ENCODE data around the gene ESR1.

The ESR1 gene

DNA sequence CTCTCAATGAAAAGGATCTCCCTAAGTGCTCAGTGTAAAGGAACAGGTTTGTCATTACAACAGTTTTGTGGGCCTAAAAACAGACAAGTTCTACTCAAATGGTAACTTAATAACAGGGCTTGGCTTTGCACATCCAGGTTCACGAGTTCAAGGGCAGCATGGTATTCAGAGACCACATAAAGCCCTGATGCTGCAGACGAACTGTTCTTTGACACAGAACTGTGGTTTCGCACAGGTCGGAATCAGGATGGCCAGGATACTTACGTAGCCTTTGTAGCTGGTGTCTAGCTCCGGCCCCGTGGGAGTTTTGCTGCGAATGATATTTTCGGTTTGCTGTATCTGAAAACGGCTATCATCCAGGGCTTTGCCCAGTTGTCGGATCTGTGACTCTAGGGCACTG, 335.9 kb downstream of the ESR1 start:
- DNase-seq = no peak

DNA sequence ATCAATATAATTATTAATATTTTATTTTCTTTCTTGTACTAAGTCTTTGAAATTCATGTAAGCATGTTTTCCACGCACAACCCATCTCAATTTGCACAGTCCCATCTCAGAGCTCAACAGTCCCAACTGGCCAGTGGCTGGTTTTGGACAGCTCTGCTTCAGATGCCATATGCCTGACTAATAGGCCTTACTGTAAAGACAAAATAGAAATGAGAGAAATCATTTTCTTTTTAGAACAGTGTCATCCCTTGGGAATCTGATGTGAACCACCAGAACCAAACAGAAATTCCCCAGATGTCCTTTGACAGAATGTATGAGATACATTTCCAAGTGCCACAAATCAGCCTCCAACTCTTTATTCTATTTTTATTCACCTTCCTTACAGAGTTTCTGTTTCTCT, 338.9 kb downstream of the ESR1 start:
- no peak for DNase-seq

DNA sequence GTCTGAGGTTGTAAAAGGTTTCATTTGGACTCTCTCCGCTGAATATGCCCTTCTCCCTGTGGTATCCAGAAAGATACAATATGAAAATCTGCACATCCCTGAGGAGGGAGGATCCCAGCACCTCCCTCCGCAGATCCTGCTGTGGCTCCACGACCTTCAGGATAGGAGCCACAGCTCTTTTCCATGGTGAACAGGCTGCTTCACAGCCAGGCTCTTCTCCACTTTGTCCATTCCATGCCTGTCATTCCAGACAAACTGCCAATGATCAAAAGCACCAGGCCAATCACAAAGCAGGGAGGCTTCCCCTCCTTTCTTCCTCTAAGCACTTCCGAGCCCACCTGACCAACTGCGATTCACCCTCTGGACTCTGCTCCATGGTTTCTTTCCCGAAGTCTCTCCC, 339.8 kb downstream of the ESR1 start:
- DNase-seq = no peak

DNA sequence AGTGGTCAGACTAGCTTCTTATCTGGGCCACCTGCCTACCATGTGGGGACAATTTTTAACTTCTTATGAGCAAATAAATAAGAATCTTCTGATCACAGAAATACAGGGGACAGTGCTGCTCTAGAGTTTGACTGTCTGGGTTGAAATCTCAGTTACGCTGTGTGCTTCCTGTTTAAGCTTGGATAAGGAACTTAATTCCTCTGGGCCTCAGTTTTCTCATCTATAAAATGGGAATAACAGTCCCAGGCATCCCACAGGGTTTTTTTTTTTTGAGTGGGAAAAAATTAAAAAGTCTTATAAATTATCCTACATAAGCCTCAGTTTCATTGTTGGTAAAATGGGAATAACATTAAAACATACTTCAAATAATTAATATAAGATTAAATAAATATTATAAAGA, 340.9 kb downstream of the ESR1 start:
- no peak for DNase-seq

DNA sequence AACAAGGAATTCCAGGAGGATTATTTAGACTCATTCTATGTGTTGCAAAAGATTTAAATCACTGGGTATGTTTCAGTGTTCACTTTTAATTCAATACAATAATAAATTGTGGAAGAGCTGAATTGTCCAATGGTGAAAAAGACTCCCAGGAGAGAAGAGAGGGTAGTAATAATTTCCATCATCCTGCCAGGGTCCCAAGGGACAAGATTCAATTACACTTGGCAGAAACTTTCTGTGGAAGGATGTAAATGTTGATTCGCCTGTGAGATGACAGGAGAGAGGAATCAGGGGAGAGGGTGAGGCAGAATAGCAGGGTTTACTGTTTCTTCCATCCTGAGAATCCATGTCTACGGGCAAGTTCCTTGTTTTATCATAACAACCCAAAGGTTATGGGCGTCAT, 342.7 kb downstream of the ESR1 start:
- no peak for DNase-seq

DNA sequence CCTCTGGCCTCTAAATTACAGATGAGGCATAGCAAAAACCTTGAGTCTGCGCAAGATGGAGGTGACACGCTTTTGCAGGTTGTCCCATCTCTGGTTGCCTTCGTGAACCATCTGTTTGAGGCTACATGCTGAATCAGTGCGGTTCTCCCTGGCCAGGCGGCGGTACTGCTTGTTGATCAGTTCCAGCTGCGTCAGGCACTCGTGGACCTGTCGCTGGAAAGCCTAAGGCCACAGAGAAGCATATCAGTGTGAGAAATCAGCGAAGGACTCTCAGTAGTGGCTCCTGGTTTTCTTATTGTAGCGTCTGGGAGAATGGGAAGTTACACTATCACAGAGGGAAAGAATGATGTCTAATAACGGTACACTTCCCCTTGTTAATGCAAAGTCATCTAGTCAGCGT, 344.4 kb downstream of the ESR1 start:
- DNase-seq = no peak

DNA sequence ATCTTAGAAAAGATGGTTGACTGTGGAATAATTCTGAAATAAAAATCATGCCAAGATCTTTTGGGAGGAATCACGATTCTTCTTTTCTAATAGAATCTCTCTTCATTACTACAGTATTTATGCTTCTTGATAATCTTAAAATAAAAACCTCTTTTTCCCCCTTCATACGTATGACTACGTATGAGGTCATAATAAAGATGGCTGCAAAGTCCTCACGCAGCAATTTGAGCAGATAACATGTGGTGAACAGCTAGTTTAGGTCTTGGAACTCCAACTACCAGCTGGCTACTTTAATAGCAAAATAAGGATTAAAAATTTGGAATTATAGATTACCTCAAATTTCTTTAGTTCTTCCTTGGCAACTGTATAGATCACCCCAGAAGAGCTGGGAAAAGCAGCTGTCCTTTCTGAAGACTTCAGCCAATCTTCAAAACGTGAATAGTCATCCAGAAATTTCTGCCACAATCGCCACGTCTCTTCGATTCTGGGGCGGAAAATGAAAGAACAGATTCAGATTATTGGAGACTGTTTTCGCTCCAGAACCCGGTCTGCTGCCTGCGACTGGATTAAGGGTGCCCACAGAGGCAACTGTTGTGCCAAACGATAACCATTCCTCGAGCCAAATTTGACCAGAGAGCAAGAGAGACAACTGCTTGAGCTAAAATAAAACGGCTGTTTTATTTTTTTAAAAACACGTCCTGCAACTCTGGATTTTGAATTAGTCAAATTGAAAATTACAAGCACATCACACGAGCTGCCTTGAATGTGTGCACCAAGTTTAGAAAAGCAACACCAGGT, 347.3 kb downstream of the ESR1 start:
- no peak for DNase-seq

DNA sequence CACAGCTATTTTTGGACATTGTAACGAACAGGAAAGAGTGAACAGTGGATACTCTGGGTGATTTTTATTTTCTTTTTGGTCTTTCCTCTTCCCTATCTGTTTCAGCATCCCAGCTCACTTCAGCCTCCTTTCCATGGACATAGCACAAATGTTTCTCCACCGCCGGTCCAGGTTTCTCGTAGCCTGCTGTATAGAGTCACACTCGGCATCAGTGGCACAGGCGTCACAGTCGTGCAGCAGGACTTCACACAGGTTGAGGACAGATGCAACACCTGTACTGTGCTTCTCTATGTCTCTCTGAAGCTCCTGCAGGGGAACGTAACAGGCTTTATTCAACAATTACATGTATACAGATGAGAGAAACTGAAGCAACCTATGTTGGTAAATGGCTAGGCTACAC, 348.3 kb downstream of the ESR1 start:
- DNase-seq = no peak

DNA sequence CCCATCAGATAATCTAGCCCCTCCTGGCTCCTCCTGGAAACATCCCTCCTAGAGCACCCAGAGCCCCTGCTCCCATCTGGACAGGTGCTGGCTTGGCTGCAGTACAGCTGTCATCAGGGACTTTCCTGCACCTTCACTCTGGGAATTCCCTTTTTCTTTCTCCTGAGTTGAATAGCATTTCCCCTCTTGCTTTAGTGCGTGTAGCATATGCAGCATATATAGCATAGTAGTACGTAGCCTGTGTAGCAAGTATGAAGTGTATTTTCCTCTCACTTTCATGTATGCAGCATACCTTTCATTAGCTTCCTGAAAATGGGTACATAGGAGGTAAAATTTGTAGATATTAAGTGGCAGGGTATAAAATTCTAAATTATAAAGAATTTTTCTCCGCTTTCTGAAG, 352.9 kb downstream of the ESR1 start:
- no peak for DNase-seq

DNA sequence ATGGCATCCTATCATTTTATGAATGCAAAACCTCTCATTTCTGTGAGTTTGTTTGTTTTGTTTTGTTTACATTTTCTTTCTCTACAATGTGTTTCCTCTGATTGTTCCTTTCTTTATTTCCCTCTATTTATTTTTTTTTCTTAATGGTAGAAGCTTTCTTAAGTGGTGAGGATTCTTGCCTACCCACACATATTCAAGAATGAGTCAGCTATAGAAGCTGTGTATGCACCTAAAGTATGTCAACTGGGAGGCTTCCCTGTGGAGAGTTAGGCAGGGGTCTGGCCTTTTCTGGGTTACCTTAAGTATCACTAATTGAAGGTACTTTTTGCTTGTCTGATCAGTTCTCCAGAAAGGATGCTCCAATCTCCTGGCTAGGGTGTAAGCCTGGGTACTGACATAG, 354.0 kb downstream of the ESR1 start:
- DNase-seq = peak; percentile 32

DNA sequence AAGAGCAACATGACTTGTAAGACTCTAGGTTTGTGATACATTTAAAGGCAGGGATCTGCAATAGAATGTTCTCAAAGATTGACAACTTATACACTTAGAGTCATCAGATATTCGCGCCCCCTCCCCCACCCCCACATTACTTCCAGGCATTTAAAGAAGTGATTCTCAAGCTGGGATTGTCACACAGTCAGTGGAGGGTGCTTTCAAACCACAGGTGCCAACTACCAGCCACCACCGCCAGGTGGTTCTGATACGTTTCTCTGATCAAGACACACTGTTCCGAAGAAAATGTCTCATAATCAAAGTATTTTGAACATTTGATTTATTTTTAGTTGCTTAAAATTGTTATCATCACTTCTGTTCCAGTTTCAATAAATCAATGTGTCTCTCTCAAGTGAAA, 357.5 kb downstream of the ESR1 start:
- DNase-seq = no peak

DNA sequence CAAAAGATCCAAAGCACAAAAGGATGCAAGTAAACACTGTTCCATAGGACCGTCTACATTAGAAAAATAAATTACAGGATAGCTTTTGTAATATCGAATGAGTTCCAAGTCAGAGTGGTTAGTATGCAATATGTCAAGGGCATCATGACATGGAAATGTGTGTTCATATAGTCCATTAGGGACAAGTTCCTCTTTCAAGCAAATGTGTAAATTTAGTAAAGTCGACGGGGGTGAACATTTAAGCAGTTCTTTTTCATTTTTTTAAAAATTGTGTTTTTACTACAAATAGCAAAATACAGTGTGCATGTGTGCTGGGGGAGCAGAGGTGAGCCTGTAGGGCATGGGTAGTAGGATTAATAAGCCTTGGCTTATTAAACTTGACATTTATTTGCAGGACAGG, 359.0 kb downstream of the ESR1 start:
- DNase-seq = no peak

DNA sequence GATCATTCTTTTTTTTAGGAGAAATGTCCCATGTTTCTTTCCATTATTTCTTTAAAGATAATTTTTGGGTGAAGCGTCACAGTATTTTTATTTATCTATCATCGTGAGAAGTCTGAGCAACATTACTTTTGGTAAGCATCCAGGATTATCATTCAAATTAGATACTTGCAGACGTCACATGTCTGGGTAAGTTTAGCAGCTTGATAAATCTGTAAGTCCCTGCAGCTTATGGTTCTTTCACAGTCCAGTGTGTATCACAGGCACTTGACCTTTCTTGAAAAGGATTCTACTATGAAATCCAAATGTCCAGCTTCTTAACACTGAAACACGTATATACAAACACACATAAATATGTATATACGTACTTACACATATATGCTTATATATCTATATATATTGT, 359.4 kb downstream of the ESR1 start:
- DNase-seq = no peak

DNA sequence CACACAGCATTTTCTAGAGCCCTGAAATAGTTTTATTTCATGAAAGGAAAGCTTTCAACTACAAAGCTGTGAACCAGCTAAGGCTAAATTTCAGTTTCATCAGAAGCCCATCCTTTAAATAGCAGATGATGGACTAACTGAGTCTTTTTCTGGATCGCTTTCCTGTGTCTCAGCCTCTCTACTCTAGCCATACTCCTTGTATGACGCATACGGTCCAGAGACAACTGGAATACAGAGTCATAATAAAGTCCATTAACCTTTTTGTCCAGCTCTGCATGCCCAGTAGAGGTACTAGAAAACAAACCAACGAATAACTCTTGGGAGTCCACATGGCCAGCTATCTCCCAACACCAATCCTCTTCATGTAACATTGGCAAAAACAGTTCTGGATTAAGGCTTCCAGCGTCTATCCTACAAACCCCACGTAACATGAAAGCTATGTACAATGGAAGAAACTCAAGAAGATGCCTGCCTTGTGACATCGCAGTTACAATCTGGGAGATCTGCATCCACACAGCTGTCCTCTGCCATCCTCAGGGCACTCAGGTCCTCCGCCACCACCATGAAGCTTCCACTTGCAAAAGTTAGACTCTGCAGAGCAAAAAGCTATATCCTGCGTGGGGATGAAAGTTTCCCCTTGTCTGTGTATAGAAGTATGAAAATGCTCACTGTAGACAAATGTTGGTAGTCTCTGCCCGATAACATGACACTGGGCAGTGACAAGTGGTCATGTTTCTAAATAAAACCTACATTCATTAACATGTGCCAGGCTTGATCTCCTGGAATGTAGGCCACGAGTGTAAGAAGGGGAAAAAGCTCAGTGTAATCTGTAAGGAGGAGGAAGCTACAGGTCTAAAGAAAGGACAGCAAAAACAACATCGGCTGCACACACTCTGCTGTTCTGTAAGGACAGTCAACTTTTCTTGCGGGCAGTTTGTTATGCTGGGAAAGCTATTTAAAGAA, 360.4 kb downstream of the ESR1 start:
- no peak for DNase-seq

DNA sequence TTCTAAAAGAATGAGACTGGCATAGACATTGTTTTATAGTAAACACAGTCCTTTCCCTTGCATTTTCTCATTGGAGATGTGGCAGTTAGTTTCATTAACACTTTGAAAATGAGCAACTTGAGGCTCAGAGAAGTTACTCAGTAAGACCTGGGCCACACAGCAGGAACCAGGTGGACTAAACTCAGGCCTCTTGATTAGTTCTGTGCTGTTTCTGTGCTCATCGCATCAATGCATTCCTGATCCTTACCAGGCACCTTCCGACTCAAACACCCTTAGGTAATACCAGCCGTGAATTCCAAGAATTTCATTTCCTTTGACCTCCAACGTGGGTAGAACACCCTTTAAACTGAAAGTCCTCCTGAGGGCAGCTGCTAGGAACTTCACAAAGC, 362.8 kb downstream of the ESR1 start:
- DNase-seq = peak; percentile 59

DNA sequence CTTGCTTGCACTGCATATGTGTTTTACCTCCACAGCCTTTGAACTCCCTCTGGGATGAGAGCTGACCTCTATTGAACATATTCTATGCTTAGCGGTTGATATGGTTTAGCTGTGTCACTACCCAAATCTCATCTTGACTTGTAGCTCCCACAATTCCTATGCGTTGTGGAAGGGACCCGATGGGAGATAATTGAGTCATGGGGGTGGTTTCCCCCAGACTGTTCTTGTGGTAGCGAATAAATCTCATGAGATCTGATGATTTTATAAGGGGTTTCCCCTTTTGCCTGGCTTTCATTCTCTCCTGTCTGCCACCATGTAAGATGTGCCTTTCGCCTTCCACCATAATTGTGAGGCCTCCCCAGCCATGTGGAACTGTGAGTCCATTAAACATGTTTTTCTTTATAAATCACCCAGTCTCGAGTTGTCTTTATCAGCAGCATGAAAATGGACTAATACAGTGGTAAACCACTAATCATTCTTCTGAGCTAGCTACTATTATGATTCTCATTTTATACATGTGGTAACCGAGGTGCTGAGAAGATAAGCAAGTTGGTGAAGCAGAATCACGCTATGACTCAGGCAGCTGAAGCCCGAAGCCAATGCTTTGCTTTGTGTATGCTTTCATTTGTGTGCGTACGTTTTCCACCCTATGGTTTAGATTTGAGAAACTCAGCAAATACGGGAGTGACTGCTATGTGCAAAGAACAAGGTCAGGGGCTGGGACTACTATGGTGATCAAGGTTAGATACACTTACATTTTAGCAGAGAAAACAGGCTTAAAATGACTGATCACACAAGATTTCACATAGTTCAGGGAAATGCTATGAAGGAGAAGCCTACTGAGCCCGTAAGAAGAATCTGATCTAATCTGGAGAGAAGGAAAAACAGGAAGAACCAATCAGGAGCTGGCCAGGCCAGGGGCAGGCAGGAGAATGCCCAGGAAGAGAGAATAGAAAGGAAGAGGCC, 363.5 kb downstream of the ESR1 start:
- peak; percentile 95 for DNase-seq

DNA sequence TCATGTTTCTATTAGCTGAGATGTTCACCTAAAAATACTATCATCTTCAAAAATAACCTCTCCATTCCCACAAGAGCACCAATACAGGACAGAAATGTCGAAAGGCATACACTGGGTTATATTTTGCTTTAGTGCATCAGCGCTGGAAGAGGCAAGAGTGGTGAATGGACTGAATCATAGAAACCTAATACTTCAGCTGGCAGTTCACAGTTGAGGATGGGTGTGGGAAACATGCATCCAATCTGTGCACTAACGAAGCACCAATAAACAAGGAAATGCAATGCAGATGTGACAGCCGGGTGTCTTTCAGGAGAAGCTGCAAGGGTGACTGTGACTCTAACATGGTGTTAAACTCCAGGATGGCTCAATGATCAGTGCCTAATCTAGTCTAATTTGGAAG, 365.8 kb downstream of the ESR1 start:
- no peak for DNase-seq

DNA sequence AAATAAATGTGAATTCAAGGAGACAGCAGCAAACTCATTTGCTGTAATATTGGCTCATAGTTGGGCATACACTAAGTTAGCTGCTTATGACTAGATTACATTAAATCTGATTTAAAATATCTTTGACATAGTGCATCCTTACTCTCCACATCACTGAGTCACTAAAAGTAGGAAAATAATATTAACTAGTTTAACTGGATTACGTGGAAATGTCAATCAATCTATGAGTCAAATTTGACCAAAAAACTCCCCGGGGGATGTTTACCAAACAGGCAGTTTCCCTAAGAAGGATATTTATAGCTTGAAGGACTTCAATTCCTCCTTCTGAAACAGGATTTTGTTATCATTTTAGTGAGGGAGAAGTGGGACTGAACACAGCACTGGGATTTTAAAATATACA, 366.5 kb downstream of the ESR1 start:
- no peak for DNase-seq

DNA sequence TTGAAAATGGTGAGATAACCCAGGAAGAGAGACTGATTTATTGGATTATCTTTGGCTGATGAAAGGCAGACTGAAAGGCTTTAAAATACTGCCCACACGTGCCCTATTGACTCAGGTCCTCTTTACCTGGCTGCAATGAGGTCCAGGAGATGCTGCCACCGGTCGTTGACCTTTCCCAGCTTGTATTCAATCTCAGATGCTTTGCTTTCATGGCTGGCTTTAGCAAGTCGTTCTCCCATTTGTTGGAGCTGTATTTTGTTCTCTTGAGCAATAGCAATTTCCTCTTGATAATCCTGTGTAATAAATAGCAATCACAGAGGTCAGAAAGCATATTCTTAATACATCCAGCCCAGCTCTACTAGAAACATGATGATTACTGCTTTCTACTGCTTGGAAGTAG, 368.8 kb downstream of the ESR1 start:
- DNase-seq = no peak

All from NCI-H226 (cell line).